NCI-H187 treated with DMSO at 0.1 percent for 48 hours (cell line): ENCODE data around the gene H3-3A.
"Not testable (repeated sequence)": the region's sequence is repeated elsewhere in the genome, so short reads cannot be mapped to it uniquely, and the experiment has no call there.

ENCODE experiments used
- DNase-seq: peaks from one replicate; lab custom pipeline; 2025; lab: John Stamatoyannopoulos, UW

The H3-3A gene

DNA sequence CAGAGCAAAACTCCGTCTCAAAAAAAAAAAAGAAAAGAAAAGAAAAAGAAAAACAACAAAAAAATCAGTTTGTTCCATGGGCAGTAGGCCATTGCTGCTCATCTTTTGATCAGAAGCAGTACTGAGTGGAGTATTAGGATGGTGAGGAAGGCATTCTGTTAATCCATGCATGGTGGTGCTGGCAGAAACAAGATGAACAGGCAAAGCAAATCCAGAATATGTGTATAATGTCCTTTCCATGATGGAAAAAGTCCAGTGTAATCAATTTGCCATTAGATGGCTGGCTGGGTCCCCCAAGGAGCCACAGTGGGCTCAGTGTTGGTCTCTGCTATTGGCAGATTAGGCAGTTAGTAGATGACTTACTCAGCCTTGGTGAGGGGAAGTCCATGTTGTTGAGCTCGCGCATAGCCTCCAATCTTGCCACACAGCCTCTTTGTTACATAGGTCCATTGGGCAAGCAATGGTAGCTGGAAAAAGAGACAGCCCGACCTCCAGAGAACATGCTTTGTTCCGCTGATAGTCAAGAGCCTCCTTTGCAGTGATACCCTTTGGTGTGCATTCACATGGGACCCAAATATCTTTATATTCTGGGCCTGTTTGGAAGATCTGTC, 23.3 kb downstream of the H3-3A start:
- DNase-seq = no peak

GRCh38 chr1:226086776-226087175, 24.3 kb downstream of the H3-3A start:
- DNase-seq = no peak

DNA sequence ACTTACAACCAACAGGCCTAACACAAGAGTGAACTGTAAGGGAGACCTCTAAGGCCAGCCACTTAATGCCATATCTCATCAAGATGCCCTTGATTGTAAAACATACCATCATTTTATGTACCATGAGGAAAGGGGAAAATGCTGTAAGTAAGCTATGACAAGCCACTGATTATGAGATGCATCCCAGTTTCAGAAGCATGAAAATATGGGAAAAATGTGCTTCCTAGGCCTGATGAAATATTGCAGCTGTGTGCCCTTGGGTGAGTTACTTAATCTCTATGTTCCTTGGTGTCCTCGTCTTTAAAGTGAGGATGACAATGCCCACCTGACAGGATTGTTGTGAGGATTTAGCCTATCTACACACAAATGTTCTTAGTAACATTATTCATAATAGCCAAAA, 28.9 kb downstream of the H3-3A start:
- DNase-seq = no peak

DNA sequence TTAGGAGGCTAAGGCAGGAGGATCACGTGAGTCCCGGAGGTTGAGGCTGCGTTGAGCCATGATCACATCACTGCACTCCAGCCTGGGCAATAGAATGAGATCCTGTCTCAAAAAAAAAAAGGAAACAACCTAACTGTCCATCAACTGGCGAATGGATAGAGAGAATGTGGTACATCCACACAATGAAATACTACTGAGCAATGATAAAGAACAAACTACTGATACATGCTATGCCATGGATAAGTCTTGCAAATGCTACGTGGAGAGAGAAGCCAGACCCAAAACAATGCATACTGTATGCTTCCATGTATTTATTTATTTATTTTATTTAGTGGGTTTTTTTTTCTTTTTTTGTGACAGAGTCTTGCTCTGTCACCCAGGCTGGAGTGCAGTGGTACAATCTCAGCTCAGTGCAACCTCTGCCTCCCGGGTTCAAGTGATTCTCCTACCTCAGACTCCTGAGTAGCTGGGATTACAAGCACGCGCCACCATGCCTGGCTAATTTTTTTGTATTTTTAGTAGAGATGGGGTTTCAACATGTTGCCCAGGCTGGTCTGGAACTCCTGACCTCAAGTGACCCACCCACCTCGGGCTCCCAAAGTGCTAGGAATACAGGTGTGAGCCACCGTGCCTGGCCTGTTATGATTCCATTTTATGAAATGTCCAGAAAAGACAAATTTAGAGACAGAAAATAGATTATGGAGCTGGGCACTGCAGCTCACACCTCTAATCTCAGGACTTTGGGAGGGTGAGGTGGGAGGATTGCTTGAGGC, 29.7 kb downstream of the H3-3A start:
- DNase-seq = not testable (repeated sequence)

- DNase-seq = no peak
Measured at GRCh38 chr1:226092965-226093364, 30.4 kb downstream of the H3-3A start.

DNA sequence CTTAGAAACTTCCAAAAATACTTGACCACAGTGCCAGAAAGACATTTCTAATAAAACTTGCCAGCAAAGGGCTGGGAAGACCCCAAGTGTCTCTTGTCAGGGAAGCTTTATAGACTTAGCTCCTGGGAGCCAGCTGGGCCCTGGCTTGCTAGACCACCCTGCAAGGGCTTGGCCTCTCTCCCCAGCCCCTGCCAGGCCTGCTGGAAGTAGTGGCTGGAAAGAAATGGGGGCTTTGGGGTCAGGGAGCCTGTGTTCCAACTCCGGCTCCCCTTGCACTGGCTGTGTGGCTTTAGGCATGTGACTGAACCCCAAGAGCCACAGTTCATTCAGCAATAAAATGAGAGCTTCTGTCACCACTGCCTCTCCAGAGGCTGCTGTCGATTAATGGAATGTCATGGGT, 31.1 kb downstream of the H3-3A start:
- DNase-seq = no peak

- no peak for DNase-seq
Measured at GRCh38 chr1:226094451-226094850, 31.9 kb downstream of the H3-3A start.

GRCh38 chr1:226095286-226095685, 32.8 kb downstream of the H3-3A start:
- DNase-seq = no peak

DNA sequence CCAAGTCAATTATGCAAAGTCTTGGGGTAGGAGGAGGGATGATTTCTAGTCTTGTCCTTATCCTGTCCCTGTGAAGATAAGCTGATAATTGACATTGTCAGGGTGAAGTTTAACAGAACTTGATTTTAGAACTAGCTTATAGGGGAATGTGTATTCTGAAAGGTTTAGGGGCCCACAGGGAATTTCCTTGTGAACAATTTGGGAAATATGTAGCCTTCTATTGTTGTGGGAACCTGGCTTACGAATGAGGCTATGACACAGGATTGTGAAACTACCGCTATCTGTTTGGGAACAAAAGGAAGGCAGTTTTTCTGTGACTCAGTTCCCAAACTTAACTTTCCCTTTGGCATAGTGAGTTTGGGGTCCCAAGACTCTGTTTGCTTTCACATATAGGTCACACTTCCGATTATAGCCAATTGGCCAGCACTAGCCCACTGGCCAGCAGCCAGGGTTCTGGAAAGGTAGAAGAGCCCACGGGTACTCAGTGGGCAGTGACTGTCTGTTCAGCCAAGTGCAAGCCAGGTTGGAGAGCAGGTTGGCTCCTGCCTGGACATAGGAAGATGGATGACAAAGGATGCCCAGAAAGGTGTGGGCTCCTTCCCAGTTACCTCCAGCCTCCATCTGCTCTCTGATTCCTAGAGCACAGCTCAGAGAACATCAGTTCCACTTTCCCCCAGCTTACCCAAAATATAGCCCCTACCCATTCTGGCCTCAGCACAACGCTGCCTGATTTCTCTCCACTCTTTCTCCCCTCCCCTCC, 35.5 kb downstream of the H3-3A start:
- no peak for DNase-seq

- no peak for DNase-seq
Measured at GRCh38 chr1:226098870-226099835, 36.6 kb downstream of the H3-3A start.

- no peak for DNase-seq
Measured at GRCh38 chr1:226100436-226101391, 38.2 kb downstream of the H3-3A start.

DNA sequence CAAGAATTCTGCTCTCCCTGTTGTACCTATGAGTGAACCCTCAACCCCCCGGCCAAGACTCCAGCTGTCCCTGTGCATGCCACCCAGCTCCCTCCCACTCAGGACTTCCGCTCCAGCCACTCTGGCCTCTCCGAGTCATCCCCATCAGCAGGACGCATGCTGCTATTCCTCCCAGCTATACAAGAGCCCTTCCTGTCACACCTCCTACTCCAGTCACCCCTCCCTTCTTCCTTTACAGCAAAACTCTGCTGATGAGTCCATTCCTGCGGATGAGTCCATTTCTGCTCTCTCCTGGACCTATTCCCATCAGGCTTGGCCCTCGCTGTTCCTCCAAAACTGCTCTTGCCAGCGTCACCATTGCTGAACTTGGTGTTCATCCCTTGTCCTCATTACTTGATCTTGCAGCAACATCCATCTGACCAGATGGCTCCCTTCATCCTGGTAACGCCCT, 42.2 kb downstream of the H3-3A start:
- DNase-seq = no peak

- DNase-seq = no peak
Measured at GRCh38 chr1:226107471-226108460, 45.2 kb downstream of the H3-3A start.

DNA sequence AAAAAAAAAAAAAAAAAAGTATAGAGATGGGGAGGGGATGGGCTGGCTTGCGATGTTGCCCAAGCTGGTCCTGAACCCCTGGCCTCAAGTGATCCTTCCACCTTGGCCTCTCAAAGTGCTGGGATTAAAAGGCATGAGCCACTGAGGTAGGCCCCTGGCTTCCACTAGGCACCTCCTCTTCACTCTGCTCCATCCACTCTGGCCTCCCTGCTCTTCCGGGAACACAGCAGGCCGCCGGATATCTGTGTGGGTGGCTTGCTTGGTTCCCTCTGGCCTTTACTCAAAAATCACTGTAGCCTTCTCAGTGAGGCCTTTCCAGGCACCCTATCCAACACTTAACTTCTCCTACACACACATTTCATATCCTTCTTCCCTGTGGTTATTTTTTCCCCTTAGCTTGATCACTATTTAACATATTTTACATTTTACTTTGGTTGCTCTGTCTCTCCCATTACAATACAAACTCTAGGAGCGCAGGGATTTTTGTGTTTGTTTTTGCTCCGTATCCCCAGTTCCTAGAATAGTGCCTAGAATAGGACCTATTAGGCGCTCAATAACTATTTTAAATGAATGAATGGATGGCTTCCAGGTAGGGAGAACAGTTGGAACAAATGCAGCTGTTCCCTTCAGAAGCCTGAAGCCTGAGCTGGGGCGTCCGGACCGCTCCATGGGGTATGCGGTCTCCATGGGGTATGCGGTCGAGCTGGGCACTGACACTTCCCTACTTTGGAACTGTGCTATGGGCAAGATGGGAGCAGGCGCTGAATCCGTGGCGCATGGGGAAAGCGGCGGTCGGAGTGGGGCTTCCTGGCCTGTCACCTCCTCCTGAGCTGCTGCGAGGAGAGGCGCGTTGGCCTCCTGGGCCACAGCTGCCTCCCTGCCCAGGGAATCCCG, 46.7 kb downstream of the H3-3A start:
- DNase-seq = no peak

DNA sequence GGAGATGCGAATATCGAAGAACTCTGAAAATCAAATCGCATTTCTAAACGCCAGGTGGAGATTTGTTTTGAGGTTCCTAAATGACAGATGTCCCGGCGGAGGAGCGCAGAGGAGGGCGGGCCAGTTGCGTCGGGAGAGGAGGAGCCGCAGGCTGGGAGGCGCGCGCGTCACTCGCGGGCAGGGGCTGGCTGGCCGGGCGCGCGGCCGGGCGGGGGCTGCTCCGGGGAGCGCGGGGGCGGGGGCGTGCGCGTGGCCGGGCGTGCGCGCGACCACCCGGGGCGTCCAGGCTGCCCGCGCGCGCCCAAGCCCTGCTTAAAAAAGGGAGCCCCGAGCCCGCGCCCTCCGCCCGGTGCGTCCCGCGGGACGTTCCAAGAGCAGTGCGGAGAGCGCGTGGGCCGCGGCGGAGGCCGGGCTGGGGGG, 47.3 kb downstream of the H3-3A start:
- no peak for DNase-seq

GRCh38 chr1:226110249-226111097, 48.0 kb downstream of the H3-3A start:
- DNase-seq = no peak
